HepG2 (cell line): ENCODE data around the gene PEX13. TPM values are rescaled to one million over a fixed set of nuclear protein-coding genes. Genes with fewer than 3 reads are reported as not detected.

ENCODE experiments used
- ATF7-NPFF ChIP-seq: sonication (generic); formaldehyde crosslinking; IDR thresholded peaks from 2 replicates; pipeline ENCODE4 v1.8.1; 2023; ENCODE audit warnings: mild to moderate bottlenecking, low read depth, missing genetic modification reagents, moderate library complexity
- CBX2 ChIP-seq, 2 experiments: fragments of 200-600 bp in 1 of 2; sonication (generic); formaldehyde crosslinking in 1 of 2; IDR thresholded peaks; 2 replicates each; pipeline versions ENCODE4 v1.7.0 to v1.8.1; 2018 to 2022; ENCODE audit warnings: low read depth in 2 of 2, low read length in 1 of 2, mild to moderate bottlenecking in 1 of 2, missing genetic modification reagents in 1 of 2
- CBX5 ChIP-seq: sonication (generic); formaldehyde crosslinking; IDR thresholded peaks from 2 replicates; pipeline ENCODE4 v1.4.0; 2020; ENCODE audit warnings: missing genetic modification reagents, borderline replicate concordance
- CEBPG ChIP-seq: IDR thresholded peaks from 2 replicates; pipeline ENCODE4 v1.6.1; 2016
- KMT2B ChIP-seq: IDR thresholded peaks from 2 replicates; pipeline ENCODE4 v1.6.1; 2016; ENCODE audit warnings: missing genetic modification reagents, missing compliant biosample characterization
- MTF2 ChIP-seq: sonication (generic); formaldehyde crosslinking; IDR thresholded peaks from 2 replicates; pipeline ENCODE4 v1.5.0; 2020; ENCODE audit warnings: missing genetic modification reagents, borderline replicate concordance
- MXI1 ChIP-seq: IDR thresholded peaks from 3 replicates; pipeline ENCODE4 v1.6.1; 2012; ENCODE audit warnings: low read depth, low read length, inconsistent platforms, borderline replicate concordance
- NR2F6 ChIP-seq, 2 experiments: IDR thresholded peaks; 2 replicates each; pipeline ENCODE4 v1.6.1; 2016; ENCODE audit warnings: antibody characterized with exemption in 1 of 2, mild to moderate bottlenecking in 1 of 2
- RFX5 ChIP-seq: IDR thresholded peaks from 2 replicates; pipeline ENCODE4 v1.6.1; 2011; ENCODE audit warnings: low read depth, low read length, improper control_type of control experiment
- RFXAP ChIP-seq: sonication (generic); formaldehyde crosslinking; IDR thresholded peaks from 2 replicates; pipeline ENCODE4 v1.4.0; 2020; ENCODE audit warnings: missing genetic modification reagents, borderline replicate concordance
- SMYD3 ChIP-seq: sonication (generic); formaldehyde crosslinking; IDR thresholded peaks from 2 replicates; pipeline ENCODE4 v1.8.1; 2023; ENCODE audit warnings: mild to moderate bottlenecking, missing genetic modification reagents
- STAT5B ChIP-seq: sonication (generic); formaldehyde crosslinking; IDR thresholded peaks from 2 replicates; pipeline ENCODE4 v1.4.0; 2020; ENCODE audit warnings: missing genetic modification reagents
- THAP7 ChIP-seq: sonication (generic); formaldehyde crosslinking; IDR thresholded peaks from 2 replicates; pipeline ENCODE4 v1.8.1; 2023; ENCODE audit warnings: mild to moderate bottlenecking, missing genetic modification reagents
- ZBTB10 ChIP-seq: sonication (generic); formaldehyde crosslinking; IDR thresholded peaks from 2 replicates; pipeline ENCODE4 v1.4.0; 2020; ENCODE audit warnings: missing genetic modification reagents, borderline replicate concordance
- ZKSCAN5 ChIP-seq: sonication (generic); formaldehyde crosslinking; IDR thresholded peaks from 2 replicates; pipeline ENCODE4 v1.5.1; 2020; ENCODE audit warnings: mild to moderate bottlenecking, missing genetic modification reagents
- ZNF33A ChIP-seq: sonication (generic); formaldehyde crosslinking; IDR thresholded peaks from 2 replicates; pipeline ENCODE4 v1.5.1; 2020; ENCODE audit warnings: missing genetic modification reagents, mild to moderate bottlenecking, moderate library complexity, borderline replicate concordance
- ZNF567 ChIP-seq: sonication (generic); formaldehyde crosslinking; IDR thresholded peaks from 2 replicates; pipeline ENCODE4 v1.8.1; 2023; ENCODE audit warnings: mild to moderate bottlenecking, missing genetic modification reagents, borderline replicate concordance
- ZNF580 ChIP-seq: IDR thresholded peaks from 2 replicates; pipeline ENCODE4 v1.6.1; 2016; ENCODE audit warnings: low read depth, borderline replicate concordance
- ZNF605 ChIP-seq: sonication (generic); formaldehyde crosslinking; IDR thresholded peaks from 2 replicates; pipeline ENCODE4 v1.8.0; 2022; ENCODE audit warnings: mild to moderate bottlenecking, missing genetic modification reagents
- ZNF672 ChIP-seq: sonication (generic); formaldehyde crosslinking; IDR thresholded peaks from 2 replicates; pipeline ENCODE4 v1.8.1; 2022; ENCODE audit warnings: missing genetic modification reagents
- ZNF883 ChIP-seq: sonication (generic); formaldehyde crosslinking; IDR thresholded peaks from 2 replicates; pipeline ENCODE4 v1.5.1; 2020; ENCODE audit warnings: mild to moderate bottlenecking, missing genetic modification reagents; ENCODE audit errors: not compliant biosample characterization
- polyA plus RNA-seq, 8 experiments: library from polyadenylated mRNA; depleted of rRNA in 3 of 8; stranded (reverse) in 7 of 8; unstranded in 1 of 8; fragments of >200 nt; fragmentation: Illumina TruSeq in 4 of 8; extraction: Trizol in 4 of 8; gene quantifications; 2 replicates each; pipeline versions ENCODE4 v1.2.1 to v1.2.3, GENCODE V29; 2011 to 2016; ENCODE audit warnings: low read depth in 4 of 8, missing spikeins in 1 of 8, mixed read lengths in 1 of 8; ENCODE audit not compliant: insufficient read depth in 1 of 8
- total RNA-seq, 5 experiments: library from RNA; depleted of rRNA; stranded (reverse); fragments of >200 nt; fragmentation: Illumina TruSeq; extraction: Trizol; gene quantifications; 2 replicates each; pipeline ENCODE4 v1.2.3, GENCODE V29; 2016; ENCODE audit warnings: low read depth in 1 of 5
- TF ChIP-seq, protein P1 (sequence below): sonication (generic); formaldehyde crosslinking; IDR thresholded peaks from 2 replicates; pipeline ENCODE4; 2020; ENCODE audit warnings: missing genetic modification reagents, mild to moderate bottlenecking, borderline replicate concordance

The PEX13 gene
- total and polyA plus RNA-seq, 2 of the 13 experiments (the other 11 are each of a cell fraction or from before 2014, with no cell fraction given) = 47.9 to 75.9 TPM

- TF ChIP-seq, protein P1, sequence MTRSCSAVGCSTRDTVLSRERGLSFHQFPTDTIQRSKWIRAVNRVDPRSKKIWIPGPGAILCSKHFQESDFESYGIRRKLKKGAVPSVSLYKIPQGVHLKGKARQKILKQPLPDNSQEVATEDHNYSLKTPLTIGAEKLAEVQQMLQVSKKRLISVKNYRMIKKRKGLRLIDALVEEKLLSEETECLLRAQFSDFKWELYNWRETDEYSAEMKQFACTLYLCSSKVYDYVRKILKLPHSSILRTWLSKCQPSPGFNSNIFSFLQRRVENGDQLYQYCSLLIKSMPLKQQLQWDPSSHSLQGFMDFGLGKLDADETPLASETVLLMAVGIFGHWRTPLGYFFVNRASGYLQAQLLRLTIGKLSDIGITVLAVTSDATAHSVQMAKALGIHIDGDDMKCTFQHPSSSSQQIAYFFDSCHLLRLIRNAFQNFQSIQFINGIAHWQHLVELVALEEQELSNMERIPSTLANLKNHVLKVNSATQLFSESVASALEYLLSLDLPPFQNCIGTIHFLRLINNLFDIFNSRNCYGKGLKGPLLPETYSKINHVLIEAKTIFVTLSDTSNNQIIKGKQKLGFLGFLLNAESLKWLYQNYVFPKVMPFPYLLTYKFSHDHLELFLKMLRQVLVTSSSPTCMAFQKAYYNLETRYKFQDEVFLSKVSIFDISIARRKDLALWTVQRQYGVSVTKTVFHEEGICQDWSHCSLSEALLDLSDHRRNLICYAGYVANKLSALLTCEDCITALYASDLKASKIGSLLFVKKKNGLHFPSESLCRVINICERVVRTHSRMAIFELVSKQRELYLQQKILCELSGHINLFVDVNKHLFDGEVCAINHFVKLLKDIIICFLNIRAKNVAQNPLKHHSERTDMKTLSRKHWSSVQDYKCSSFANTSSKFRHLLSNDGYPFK = no peak
- peak; percentile 93 for TF ChIP-seq ZNF567 (CRISPR knock-in tag)
- TF ChIP-seq ZNF33A = no peak
- peak; percentile 56; the same call in 1 of the 2 replicates for TF ChIP-seq RFX5
- TF ChIP-seq MXI1 = peak; percentile 83; the same call in 2 of the 3 replicates
- peak; percentile 97 for TF ChIP-seq ATF7-NPFF (CRISPR knock-in tag)
- TF ChIP-seq SMYD3 (CRISPR knock-in tag) = no peak
- TF ChIP-seq ZNF605 = peak; percentile 85
- TF ChIP-seq ZNF883 (CRISPR knock-in tag) = peak; percentile 79
- TF ChIP-seq RFXAP (CRISPR knock-in tag) = peak; percentile 83; the same call in 1 of the 2 replicates
- TF ChIP-seq CBX5 (CRISPR knock-in tag) = no peak
- no peak for TF ChIP-seq THAP7
- 0 out of 2 replicates have a peak, but pooled peaks have one; percentile 55 for TF ChIP-seq ZBTB10 (CRISPR knock-in tag)
- TF ChIP-seq ZNF580 (CRISPR knock-in tag) = peak; percentile 19; the same call in 1 of the 2 replicates
- no peak for TF ChIP-seq ZNF672 (CRISPR knock-in tag)
- peak; percentile 87 for TF ChIP-seq NR2F6 (IDR thresholded peaks at IDR 0.05)
- peak; percentile 86 for TF ChIP-seq NR2F6 (CRISPR knock-in tag; IDR thresholded peaks at IDR 0.05)
- peak; percentile 13; the same call in 1 of the 2 replicates for TF ChIP-seq CEBPG (CRISPR knock-in tag)
- TF ChIP-seq MTF2 (CRISPR knock-in tag) = peak; percentile 76; the same call in 1 of the 2 replicates
- TF ChIP-seq ZKSCAN5 (CRISPR knock-in tag) = no peak
- TF ChIP-seq KMT2B (CRISPR knock-in tag) = peak; percentile 75
- TF ChIP-seq STAT5B (CRISPR knock-in tag) = no peak
- no peak for TF ChIP-seq CBX2 (IDR thresholded peaks at IDR 0.05; ENCODE audit: low read depth, low read length)
- 0 out of 2 replicates have a peak, but pooled peaks have one; percentile 44 for TF ChIP-seq CBX2 (CRISPR knock-in tag; IDR thresholded peaks at IDR 0.05; ENCODE audit: low read depth)
Observed at GRCh38 chr2:61065714-61066709, 48.5 kb downstream of the PEX13 start, which contains the start of gene SANBR (continued).
